ENCODE measurements around the gene NOTCH2.
"Not testable (repeated sequence)": the region's sequence is repeated elsewhere in the genome, so short reads cannot be mapped to it uniquely, and the experiment has no call there.

- TF ChIP-seq CTCF (IDR thresholded peaks at IDR 0.05 in 4 of 5, conservative IDR thresholded peaks at IDR 0.05 in 1 of 5); POLR2A (IDR thresholded peaks at IDR 0.05): not testable (repeated sequence)
These were observed 24.2 kb upstream of the NOTCH2 start for GRCh38 chr1:120093548-120094181.

Measured in gastrocnemius medialis (tissue), 4 donors.